ENCODE results near the gene ALDH1A3.
A peak's percentile ranks its signal among the peaks of the same experiment; 100 is the strongest.

ALDH1A3 gene

GRCh38 chr15:100918690-100919480 lies 39.3 kb downstream of the ALDH1A3 start, which contains the start of gene LRRK1:
TSS of gene LRRK1 (plus strand) at chr15:100919357. CDS start at chr15:100924633, 5,276 bp downstream.
- H3K4me3 ChIP-seq (ENCODE audit: low read depth, low read length), result peak within 1 kb of the TSS; percentile 71
- DNase-seq (ENCODE audit: low read depth), result peak; percentile 48
- TF ChIP-seq, protein P1, sequence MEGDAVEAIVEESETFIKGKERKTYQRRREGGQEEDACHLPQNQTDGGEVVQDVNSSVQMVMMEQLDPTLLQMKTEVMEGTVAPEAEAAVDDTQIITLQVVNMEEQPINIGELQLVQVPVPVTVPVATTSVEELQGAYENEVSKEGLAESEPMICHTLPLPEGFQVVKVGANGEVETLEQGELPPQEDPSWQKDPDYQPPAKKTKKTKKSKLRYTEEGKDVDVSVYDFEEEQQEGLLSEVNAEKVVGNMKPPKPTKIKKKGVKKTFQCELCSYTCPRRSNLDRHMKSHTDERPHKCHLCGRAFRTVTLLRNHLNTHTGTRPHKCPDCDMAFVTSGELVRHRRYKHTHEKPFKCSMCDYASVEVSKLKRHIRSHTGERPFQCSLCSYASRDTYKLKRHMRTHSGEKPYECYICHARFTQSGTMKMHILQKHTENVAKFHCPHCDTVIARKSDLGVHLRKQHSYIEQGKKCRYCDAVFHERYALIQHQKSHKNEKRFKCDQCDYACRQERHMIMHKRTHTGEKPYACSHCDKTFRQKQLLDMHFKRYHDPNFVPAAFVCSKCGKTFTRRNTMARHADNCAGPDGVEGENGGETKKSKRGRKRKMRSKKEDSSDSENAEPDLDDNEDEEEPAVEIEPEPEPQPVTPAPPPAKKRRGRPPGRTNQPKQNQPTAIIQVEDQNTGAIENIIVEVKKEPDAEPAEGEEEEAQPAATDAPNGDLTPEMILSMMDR (conservative IDR thresholded peaks at IDR 0.05; ENCODE audit: low read depth, low read length), result no peak

GRCh38 chr15:100919481-100920405 lies 40.1 kb downstream of the ALDH1A3 start:
- H3K4me3 ChIP-seq (ENCODE audit: low read depth, low read length), result peak overlapping the region; percentile 71
- DNase-seq (ENCODE audit: low read depth), result peak; percentile 28
- TF ChIP-seq, protein P1 (conservative IDR thresholded peaks at IDR 0.05; ENCODE audit: low read depth, low read length), result no peak

- no peak for DNase-seq (ENCODE audit: low read depth)
- TF ChIP-seq, protein P1 (conservative IDR thresholded peaks at IDR 0.05; ENCODE audit: low read depth, low read length), result no peak
- H3K4me3 ChIP-seq (ENCODE audit: low read depth, low read length), result no peak overlapping the region
Observed at GRCh38 chr15:100920516-100921135, 41.0 kb downstream of the ALDH1A3 start.

- TF ChIP-seq, protein P1 (conservative IDR thresholded peaks at IDR 0.05; ENCODE audit: low read depth, low read length), result no peak
- no peak for DNase-seq (ENCODE audit: low read depth)
- no peak overlapping the region for H3K4me3 ChIP-seq (ENCODE audit: low read depth, low read length)
Observed at GRCh38 chr15:100922192-100923040, 42.8 kb downstream of the ALDH1A3 start.

GRCh38 chr15:100923076-100923475 lies 43.4 kb downstream of the ALDH1A3 start:
- TF ChIP-seq, protein P1 (conservative IDR thresholded peaks at IDR 0.05; ENCODE audit: low read depth, low read length), result no peak
- no peak for DNase-seq (ENCODE audit: low read depth)
- no peak overlapping the region for H3K4me3 ChIP-seq (ENCODE audit: low read depth, low read length)

DNA sequence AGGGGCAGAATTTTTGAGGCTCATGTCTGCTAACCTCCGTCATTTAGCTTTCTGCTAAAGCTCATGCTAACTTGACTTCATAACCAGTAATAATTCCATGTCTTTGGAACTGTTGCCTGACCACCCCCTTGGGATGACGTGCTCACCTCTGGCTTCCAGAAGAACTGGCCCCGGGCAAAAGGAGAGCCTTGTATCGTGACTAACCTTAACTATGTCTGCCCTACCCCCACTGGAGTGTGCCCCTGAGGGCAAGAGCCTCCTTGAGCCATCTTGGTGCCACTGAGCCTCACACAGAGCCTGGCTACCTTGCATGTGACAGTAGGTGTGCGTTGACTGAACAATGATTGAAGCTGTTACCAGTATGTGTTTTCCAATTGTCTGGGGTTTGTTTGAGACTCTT lies 44.3 kb downstream of the ALDH1A3 start:
- TF ChIP-seq, protein P1 (conservative IDR thresholded peaks at IDR 0.05; ENCODE audit: low read depth, low read length), result no peak
- no peak for DNase-seq (ENCODE audit: low read depth)

More for the DNA sequence above, 44.3 kb downstream of the ALDH1A3 start:
- no peak overlapping the region for H3K4me3 ChIP-seq (ENCODE audit: low read depth, low read length)

Measured in choroid plexus epithelial cell (primary cell).